H1 (cell line): Measurements from ENCODE around the gene FYB2. TPM values are rescaled to one million over a fixed set of nuclear protein-coding genes. Genes with fewer than 3 reads are reported as not detected.

ENCODE experiments used
- CTCF ChIA-PET: fragments of 300-600 bp; sonication (Branson Sonifier 250); formaldehyde crosslinking; loops from one replicate; lab custom pipeline; 2021; ENCODE audit not compliant: partially characterized antibody; lab: Charles Lee
- POLR2A ChIA-PET: fragments of 300-600 bp; sonication (Branson Sonifier 250); formaldehyde crosslinking; loops from one replicate; lab custom pipeline; 2021; ENCODE audit warnings: inconsistent platforms; ENCODE audit not compliant: partially characterized antibody; lab: Charles Lee
- DNase-seq, 2 experiments: peaks; one replicate each; pipeline versions ENCODE4 v3.0.0 to v3.0.0-alpha.2; 2010 to 2022; ENCODE audit warnings: low spot score in 2 of 2, low read depth in 1 of 2, mixed read lengths in 1 of 2
- FAIRE-seq: peaks from 2 replicates; lab custom pipeline; 2011; peaks lifted over from hg19 to GRCh38; lab: Jason Lieb, UNC
- H2AFZ ChIP-seq: 2 replicates; pipeline ENCODE4 v1.8.1; 2012; ENCODE audit warnings: low read length, inconsistent platforms
- H2AK5ac ChIP-seq: 2 replicates; pipeline ENCODE4 v1.6.1; 2013; ENCODE audit warnings: low read depth, low read length
- H2BK120ac ChIP-seq: replicated peaks from 2 replicates; pipeline ENCODE3; 2013; ENCODE audit warnings: low read depth, low read length, inconsistent platforms
- H2BK12ac ChIP-seq: 2 replicates; pipeline ENCODE4 v1.6.1; 2013; ENCODE audit warnings: low read depth, low read length
- H2BK15ac ChIP-seq: 2 replicates; pipeline ENCODE4 v1.6.1; 2013; ENCODE audit warnings: low read length
- H2BK20ac ChIP-seq: 2 replicates; pipeline ENCODE4 v1.6.1; 2013; ENCODE audit warnings: low read length
- H2BK5ac ChIP-seq: 2 replicates; pipeline ENCODE4 v1.6.1; 2013; ENCODE audit warnings: low read depth, low read length
- H3K14ac ChIP-seq: 2 replicates; pipeline ENCODE4 v1.6.1; 2013; ENCODE audit warnings: inconsistent platforms; ENCODE audit not compliant: insufficient read length
- H3K18ac ChIP-seq: 2 replicates; pipeline ENCODE4 v1.6.1; 2013; ENCODE audit warnings: low read length; ENCODE audit errors: extremely low read depth
- H3K23ac ChIP-seq: 2 replicates; pipeline ENCODE4 v1.6.1; 2013; ENCODE audit warnings: inconsistent platforms; ENCODE audit not compliant: insufficient read length
- H3K23me2 ChIP-seq: 2 replicates; pipeline ENCODE4 v1.6.1; 2013; ENCODE audit warnings: low read depth, low read length
- H3K27ac ChIP-seq: 2 replicates; pipeline ENCODE4 v1.6.1; 2011; ENCODE audit warnings: low read depth, low read length, inconsistent platforms
- H3K27me3 ChIP-seq, 4 experiments: replicated peaks in 1 of 4; 1 replicate in 1 of 4; 2 replicates in 3 of 4; pipeline versions ENCODE4 v1.6.1 to v1.8.1; 2011 to 2013; ENCODE audit warnings: low read length in 3 of 4, mild to moderate bottlenecking in 3 of 4, inconsistent platforms in 2 of 4, mixed read lengths in 2 of 4, moderate library complexity in 1 of 4; ENCODE audit not compliant: control insufficient read depth in 3 of 4, insufficient read depth in 3 of 4; ENCODE audit errors: extremely low read depth in 1 of 4
- H3K36me3 ChIP-seq, 4 experiments: 2 replicates each; pipeline versions ENCODE4 v1.6.1 to v1.8.1; 2011 to 2013; ENCODE audit warnings: mild to moderate bottlenecking in 4 of 4, low read length in 3 of 4, moderate library complexity in 2 of 4, control low read depth in 1 of 4, inconsistent platforms in 1 of 4; ENCODE audit not compliant: insufficient read depth in 4 of 4, control insufficient read depth in 2 of 4
- H3K4ac ChIP-seq: replicated peaks from 2 replicates; pipeline ENCODE3; 2013; ENCODE audit warnings: low read length, low read depth, mixed read lengths, inconsistent platforms; ENCODE audit not compliant: insufficient read length
- H3K4me1 ChIP-seq, 4 experiments: replicated peaks in 1 of 4; 1 replicate in 1 of 4; 2 replicates in 3 of 4; pipeline versions ENCODE4 v1.6.1 to v1.8.1; 2011 to 2013; ENCODE audit warnings: low read length in 3 of 4, inconsistent platforms in 2 of 4, mixed read lengths in 1 of 4; ENCODE audit not compliant: insufficient read depth in 4 of 4, control insufficient read depth in 3 of 4
- H3K4me2 ChIP-seq, 2 experiments: 2 replicates each; pipeline versions ENCODE4 v1.6.1 to v1.8.1; 2011 to 2013; ENCODE audit warnings: low read depth in 2 of 2, low read length in 2 of 2, control low read depth in 1 of 2, inconsistent platforms in 1 of 2, mild to moderate bottlenecking in 1 of 2; ENCODE audit not compliant: insufficient read depth in 1 of 2
- H3K4me3 ChIP-seq, 4 experiments: fragments of 200-600, 300-600 bp in 1 of 4; sonication (generic), shearing (Covaris generic), sonication (Bioruptor Twin) in 1 of 4; 2 replicates each; pipeline versions ENCODE4 v1.5.1 to v1.8.1; 2011 to 2016; ENCODE audit warnings: low read length in 4 of 4, low read depth in 3 of 4, control low read depth in 2 of 4, inconsistent platforms in 2 of 4, mild to moderate bottlenecking in 2 of 4, mixed read lengths in 1 of 4, moderate library complexity in 1 of 4; ENCODE audit not compliant: insufficient read depth in 2 of 4; ENCODE audit errors: extremely low read depth in 1 of 4
- H3K56ac ChIP-seq: replicated peaks from 2 replicates; pipeline ENCODE3; 2013; ENCODE audit warnings: low read depth, mild to moderate bottlenecking, mixed read lengths, low read length, inconsistent platforms; ENCODE audit not compliant: insufficient read length
- H3K79me1 ChIP-seq: 2 replicates; pipeline ENCODE4 v1.6.1; 2013; ENCODE audit warnings: low read depth, low read length, control low read depth
- H3K79me2 ChIP-seq, 2 experiments: 2 replicates each; pipeline versions ENCODE4 v1.6.1 to v1.8.1; 2012 to 2013; ENCODE audit warnings: low read length in 2 of 2, mild to moderate bottlenecking in 2 of 2, inconsistent platforms in 1 of 2; ENCODE audit not compliant: insufficient read depth in 2 of 2, control insufficient read depth in 1 of 2
- H3K9ac ChIP-seq, 4 experiments: replicated peaks in 1 of 4; 1 replicate in 1 of 4; 2 replicates in 3 of 4; pipeline versions ENCODE4 v1.6.1 to v1.8.1; 2011 to 2013; ENCODE audit warnings: low read depth in 3 of 4, low read length in 3 of 4, control low read depth in 2 of 4, mild to moderate bottlenecking in 2 of 4, moderate library complexity in 2 of 4, inconsistent platforms in 1 of 4; ENCODE audit errors: extremely low read depth in 1 of 4
- H3K9me3 ChIP-seq, 2 experiments: 2 replicates each; pipeline versions ENCODE4 v1.6.1 to v1.8.1; 2012 to 2013; ENCODE audit warnings: mild to moderate bottlenecking in 2 of 2, moderate library complexity in 2 of 2, control low read depth in 1 of 2, inconsistent platforms in 1 of 2, low read depth in 1 of 2, low read length in 1 of 2, mixed read lengths in 1 of 2; ENCODE audit not compliant: insufficient read depth in 2 of 2
- H4K20me1 ChIP-seq, 2 experiments: replicated peaks in 1 of 2; 2 replicates each; pipeline versions ENCODE3 to v1.8.1; 2011 to 2013; ENCODE audit warnings: inconsistent platforms in 2 of 2, low read length in 2 of 2, mild to moderate bottlenecking in 1 of 2; ENCODE audit not compliant: insufficient read depth in 2 of 2, control insufficient read depth in 1 of 2
- H4K5ac ChIP-seq: 2 replicates; pipeline ENCODE4 v1.6.1; 2013; ENCODE audit warnings: low read length, low read depth, mixed read lengths, inconsistent platforms; ENCODE audit not compliant: insufficient read length
- H4K8ac ChIP-seq: 2 replicates; pipeline ENCODE4 v1.8.0; 2013; ENCODE audit warnings: mild to moderate bottlenecking, moderate library complexity, low read length, inconsistent platforms; ENCODE audit not compliant: insufficient read depth; ENCODE audit errors: extremely low read depth
- H4K91ac ChIP-seq: replicated peaks from 2 replicates; pipeline ENCODE3; 2013; ENCODE audit warnings: low read length, mixed read lengths, inconsistent platforms; ENCODE audit not compliant: insufficient read length
- ASH2L ChIP-seq: fragments of 200-600, 300-600 bp; sonication (generic); IDR thresholded peaks from one replicate; pipeline ENCODE4 v1.7.1; 2017; ENCODE audit warnings: low read length
- BCL11A ChIP-seq, 2 experiments: IDR thresholded peaks; one replicate each; pipeline ENCODE4 v1.6.1; 2011; ENCODE audit warnings: low read depth in 2 of 2, low read length in 2 of 2, mild to moderate bottlenecking in 2 of 2
- BRCA1 ChIP-seq: IDR thresholded peaks from 2 replicates; pipeline ENCODE4 v1.6.1; 2012; ENCODE audit warnings: low read depth, low read length, improper control_type of control experiment
- CREB1 ChIP-seq: IDR thresholded peaks from 2 replicates; pipeline ENCODE4 v1.6.1; 2012; ENCODE audit warnings: inconsistent platforms
- CTBP2 ChIP-seq: IDR thresholded peaks from 2 replicates; pipeline ENCODE4 v1.7.0; 2011; ENCODE audit warnings: borderline replicate concordance, mild to moderate bottlenecking, moderate library complexity, mixed read lengths, low read length; ENCODE audit not compliant: insufficient read depth, insufficient read length
- FOSL1 ChIP-seq: IDR thresholded peaks from 2 replicates; pipeline ENCODE4 v1.6.1; 2011; ENCODE audit warnings: mild to moderate bottlenecking, low read depth, low read length, moderate library complexity; ENCODE audit not compliant: insufficient read depth
- KDM5A ChIP-seq: fragments of 200-600 bp; IDR thresholded peaks from 2 replicates; pipeline ENCODE4 v1.7.1; 2012; ENCODE audit warnings: mild to moderate bottlenecking, low read length, inconsistent platforms, mixed read lengths
- PHF8 ChIP-seq: fragments of 200-600 bp; sonication (generic); conservative IDR thresholded peaks from 2 replicates; pipeline ENCODE4 v1.7.1; 2012; ENCODE audit warnings: low read depth, mild to moderate bottlenecking, inconsistent platforms, low read length, moderate library complexity
- POLR2AphosphoS5 ChIP-seq: IDR thresholded peaks from 2 replicates; pipeline ENCODE4 v1.6.1; 2011; ENCODE audit warnings: low read depth, low read length
- POU5F1 ChIP-seq: IDR thresholded peaks from 2 replicates; pipeline ENCODE4 v1.6.1; 2011; ENCODE audit warnings: low read depth, mild to moderate bottlenecking, low read length, moderate library complexity
- RAD21 ChIP-seq, 2 experiments: IDR thresholded peaks in 1 of 2; conservative IDR thresholded peaks in 1 of 2; 2 replicates each; pipeline ENCODE4 v1.6.1; 2011; ENCODE audit warnings: low read depth in 2 of 2, low read length in 2 of 2, improper control_type of control experiment in 1 of 2, inconsistent platforms in 1 of 2, mild to moderate bottlenecking in 1 of 2, moderate library complexity in 1 of 2
- RXRA ChIP-seq: IDR thresholded peaks from 2 replicates; pipeline ENCODE4 v1.6.1; 2011; ENCODE audit warnings: low read depth, mild to moderate bottlenecking, low read length, moderate library complexity; ENCODE audit not compliant: insufficient read depth
- SIRT6 ChIP-seq: IDR thresholded peaks from one replicate; pipeline ENCODE4 v1.7.1; 2012; ENCODE audit warnings: low read length, inconsistent platforms
- TAF1 ChIP-seq: IDR thresholded peaks from 2 replicates; pipeline ENCODE4 v1.6.1; 2011; ENCODE audit warnings: mild to moderate bottlenecking, low read depth, low read length
- TBP ChIP-seq: IDR thresholded peaks from 2 replicates; pipeline ENCODE4 v1.6.1; 2011; ENCODE audit warnings: low read depth, low read length, improper control_type of control experiment
- YY1 ChIP-seq: IDR thresholded peaks from 2 replicates; pipeline ENCODE4 v1.6.1; 2011; ENCODE audit warnings: low read depth, mild to moderate bottlenecking, low read length
- WGBS, 2 experiments: shearing (Covaris generic) in 1 of 2; methylation state at CpG; one replicate each; pipeline versions ENCODE4 v1.1.6 to v1.1.7; 2013 to 2015; ENCODE audit warnings: low lambda C conversion rate in 2 of 2, mixed read lengths in 2 of 2, inconsistent platforms in 1 of 2, low coverage in 1 of 2, missing lambda C conversion rate in 1 of 2; ENCODE audit not compliant: insufficient replicate concordance in 2 of 2, insufficient coverage in 1 of 2, insufficient read length in 1 of 2; ENCODE audit errors: extremely low coverage in 1 of 2, missing lambda C conversion rate in 1 of 2; 5-methylcytosine and 5-hydroxymethylcytosine counted together
- polyA plus RNA-seq, 7 experiments: library from polyadenylated mRNA; depleted of rRNA in 3 of 7; stranded (reverse) in 5 of 7; unstranded in 2 of 7; fragments of >200 nt in 5 of 7; fragments of 200-250 nt in 2 of 7; gene quantifications; 1 replicate in 5 of 7; 2 replicates in 1 of 7; 4 replicates in 1 of 7; pipeline versions ENCODE4 v1.2.1 to v1.2.3, GENCODE V29; 2011 to 2013; ENCODE audit warnings: missing spikeins in 2 of 7, mixed read lengths in 2 of 7
- total RNA-seq: library from RNA; stranded (reverse); fragmentation: NEBNext Ultra II Directional; extraction: Animal tissue kit (Norgen Biotek cat#: 25700); gene quantifications from 2 replicates; pipeline ENCODE4 v1.2.1, GENCODE V29; 2021

Gene FYB2
- total and polyA plus RNA-seq, 2 of the 8 experiments (the other 6 are each of a cell fraction or from before 2014, with no cell fraction given), result 0.11 to 0.17 TPM

DNA sequence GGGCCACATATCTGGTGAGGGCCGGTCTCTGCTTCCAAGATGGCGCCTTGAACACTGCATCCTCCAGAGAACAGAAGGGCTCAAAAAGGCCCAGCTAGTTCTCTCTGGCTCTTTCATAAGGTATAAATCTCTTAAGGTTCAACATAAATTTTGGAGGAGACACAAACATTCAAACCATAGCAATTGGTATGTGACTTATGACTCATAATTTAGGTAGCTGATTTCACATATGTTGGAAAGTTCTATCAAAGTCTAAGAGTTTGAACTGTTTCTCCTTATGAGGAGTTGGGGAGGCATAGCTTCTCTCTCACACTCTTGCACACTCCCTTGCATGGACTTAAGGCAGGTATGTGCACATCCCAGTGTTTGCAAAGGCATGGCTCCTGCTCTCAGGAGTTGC lies 5.1 kb upstream of the FYB2 start:
- H3K56ac ChIP-seq, result no peak overlapping the region
- no peak overlapping the region for H2BK20ac ChIP-seq
- no peak overlapping the region for H3K18ac ChIP-seq
- H3K9ac ChIP-seq, result no peak overlapping the region
- ChIA-PET CTCF (interaction anchor here (1.2 to 3.4 kb wide), 3 partner anchors 14 to 145 kb away, joined by 4 to 10 read pairs (median 6); no protein-coding TSS in a partner anchor), POLR2A (no interaction called here)
- H3K14ac ChIP-seq, result no peak overlapping the region
- H3K27ac ChIP-seq, result no peak overlapping the region
- no peak overlapping the region for H4K5ac ChIP-seq
- no peaks in the 10 kb centered on the region for H3K23me2 ChIP-seq
- FAIRE-seq (no peak), DNase-seq (no peak)
- 69% methylated on average over 2 of the region's 2 CpGs; no CpG with 5 or more reads in 1 of the 2 experiments for WGBS, 2 experiments
- H2AK5ac ChIP-seq, result no peak overlapping the region
- H3K4me1 ChIP-seq, result peaks cover 0 to 4% (median 3%) of the 10 kb centered on the region in 4 experiments; a peak in 3 of 7 replicates
- H3K23ac ChIP-seq, result no peak overlapping the region
- H4K8ac ChIP-seq, result no peak overlapping the region
- H2BK12ac ChIP-seq, result no peak overlapping the region
- no peak overlapping the region for H3K4ac ChIP-seq
- no peak overlapping the region for H4K91ac ChIP-seq
- no peaks in the 10 kb centered on the region for H4K20me1 ChIP-seq
- H3K4me2 ChIP-seq, result no peak overlapping the region
- H3K79me2 ChIP-seq, result no peaks in the 10 kb centered on the region
- H3K4me3 ChIP-seq, result no peak overlapping the region
- no peak overlapping the region for H2BK120ac ChIP-seq
- no peaks in the 10 kb centered on the region for H3K36me3 ChIP-seq
- H2BK15ac ChIP-seq, result no peak overlapping the region
- H2AFZ ChIP-seq, result no peak overlapping the region
- no peaks in the 10 kb centered on the region for H3K79me1 ChIP-seq
- no peak overlapping the region for H2BK5ac ChIP-seq
- H3K9me3 ChIP-seq, result no peaks in the 10 kb centered on the region
- H3K27me3 ChIP-seq, result peaks cover 0 to 2% (median 0%) of the 10 kb centered on the region in 4 experiments; a peak in 1 of 7 replicates
- no peak for TF ChIP-seq TBP
- TF ChIP-seq CREB1, result no peak
- no peak for TF ChIP-seq SIRT6
- TF ChIP-seq ASH2L, result no peak
- TF ChIP-seq KDM5A, result no peak
- TF ChIP-seq POLR2AphosphoS5, result no peak
- no peak for TF ChIP-seq POU5F1
- no peak for TF ChIP-seq BRCA1
- TF ChIP-seq TAF1, result no peak
- no peak for TF ChIP-seq FOSL1
- TF ChIP-seq RXRA, result no peak
- TF ChIP-seq YY1, result no peak
- no peak for TF ChIP-seq BCL11A (IDR thresholded peaks at IDR 0.05; ENCODE audit: low read depth in 2 of 2, low read length in 2 of 2)
- TF ChIP-seq CTBP2, result no peak
- no peak for TF ChIP-seq RAD21 (IDR thresholded peaks at IDR 0.05 in 1 of 2, conservative IDR thresholded peaks at IDR 0.05 in 1 of 2; ENCODE audit: low read depth in 2 of 2, low read length in 2 of 2)
- no peak for TF ChIP-seq PHF8
